A549 (cell line): ENCODE results near the gene TTC19.

Experiments used
- CTCF ChIP-seq: fragments of >200 bp; sonication (Bioruptor Twin); formaldehyde crosslinking; IDR thresholded peaks from 3 replicates; pipeline ENCODE4 v1.5.1; 2016
- USF2 ChIP-seq: fragments of 450-650 bp; IDR thresholded peaks from 2 replicates; pipeline ENCODE4 v1.6.1; 2014; ENCODE audit warnings: antibody characterized with exemption

GRCh38 chr17:15967706-15968399 lies 31.8 kb upstream of the TTC19 start:
- no peak for TF ChIP-seq USF2
- no peak for TF ChIP-seq CTCF
